ENCODE measurements around the gene COL15A1.

- TF ChIP-seq CTCF (conservative IDR thresholded peaks at IDR 0.05; ENCODE audit: low read length): no peak
- TF ChIP-seq EZH2phosphoT487 (IDR thresholded peaks at IDR 0.05; ENCODE audit: borderline replicate concordance): no peak
Observed at GRCh38 chr9:99015448-99015847, 71.7 kb downstream of the COL15A1 start.
